ENCODE results near the gene AGTRAP. TPM values are rescaled to one million over a fixed set of nuclear protein-coding genes. Genes with fewer than 3 reads are reported as not detected.

The AGTRAP gene
- total RNA-seq, 1 experiment from 2014 or later = 23.6 TPM

- TF ChIP-seq CTCF (conservative IDR thresholded peaks at IDR 0.05; ENCODE audit: low read depth, low read length) (no peak), EZH2 (IDR thresholded peaks at IDR 0.05; ENCODE audit: borderline replicate concordance, low read depth, low read length, poor library complexity, severe bottlenecking) (no peak)
- Histone ChIP-seq H3K27me3 (replicated peaks; ENCODE audit: insufficient read depth, low read depth, low read length, poor library complexity) (no peaks in the 10 kb centered on the region), H3K4me3 (ENCODE audit: low read depth, low read length, poor library complexity, severe bottlenecking) (no peak overlapping the region), H3K4me1 (ENCODE audit: insufficient read depth, low read length, poor library complexity, severe bottlenecking) (no peaks in the 10 kb centered on the region), H3K27ac (ENCODE audit: low read depth, low read length, poor library complexity, severe bottlenecking) (no peak overlapping the region), H3K36me3 (ENCODE audit: insufficient read depth, low read length, poor library complexity, severe bottlenecking) (peaks cover 42% of the 10 kb centered on the region), H3K9me3 (ENCODE audit: low read depth, low read length, poor library complexity, severe bottlenecking) (no peaks in the 10 kb centered on the region)
- intact Hi-C loops (cut with micrococcal nuclease; ENCODE audit: unreplicated experiment) = no loop called here
- no TSS peak for BruUV-seq (replicated peaks)
- ChIA-PET POLR2A (ENCODE audit: low non-redundant PET) (no interaction called here), CTCF (no interaction called here)
- DNase-seq (ENCODE audit: low spot score) = no peak
These were observed 60.3 kb downstream of the AGTRAP start for GRCh38 chr1:11796036-11796828.

- TF ChIP-seq EZH2 (IDR thresholded peaks at IDR 0.05; ENCODE audit: borderline replicate concordance, low read depth, low read length, poor library complexity, severe bottlenecking) (no peak), CTCF (conservative IDR thresholded peaks at IDR 0.05; ENCODE audit: low read depth, low read length) (no peak)
- Histone ChIP-seq H3K4me3 (ENCODE audit: low read depth, low read length, poor library complexity, severe bottlenecking) (no peak overlapping the region), H3K27ac (ENCODE audit: low read depth, low read length, poor library complexity, severe bottlenecking) (no peak overlapping the region), H3K36me3 (ENCODE audit: insufficient read depth, low read length, poor library complexity, severe bottlenecking) (peaks cover 44% of the 10 kb centered on the region), H3K27me3 (replicated peaks; ENCODE audit: insufficient read depth, low read depth, low read length, poor library complexity) (no peaks in the 10 kb centered on the region), H3K4me1 (ENCODE audit: insufficient read depth, low read length, poor library complexity, severe bottlenecking) (peaks cover under 1% of the 10 kb centered on the region), H3K9me3 (ENCODE audit: low read depth, low read length, poor library complexity, severe bottlenecking) (no peaks in the 10 kb centered on the region)
- CTCF ChIA-PET = interaction anchor here (0.5 kb wide), 1 partner anchor 16 kb away, joined by 6 read pairs; no protein-coding TSS in a partner anchor
- DNase-seq (ENCODE audit: low spot score) = no peak
- BruUV-seq (replicated peaks) = no TSS peak
- intact Hi-C loops (cut with micrococcal nuclease; ENCODE audit: unreplicated experiment) = no loop called here
- POLR2A ChIA-PET (ENCODE audit: low non-redundant PET) = no interaction called here
These were observed 61.7 kb downstream of the AGTRAP start for GRCh38 chr1:11797525-11798216.

GRCh38 chr1:11799099-11799498 is 63.2 kb downstream of the AGTRAP start:
- H3K4me3 ChIP-seq (ENCODE audit: low read depth, low read length, poor library complexity, severe bottlenecking) = no peak overlapping the region
- no peak for DNase-seq (ENCODE audit: low spot score)
- no peaks in the 10 kb centered on the region for H3K27me3 ChIP-seq (replicated peaks; ENCODE audit: insufficient read depth, low read depth, low read length, poor library complexity)
- no peaks in the 10 kb centered on the region for H3K9me3 ChIP-seq (ENCODE audit: low read depth, low read length, poor library complexity, severe bottlenecking)
- ChIA-PET CTCF (no interaction called here), POLR2A (ENCODE audit: low non-redundant PET) (no interaction called here)
- TF ChIP-seq CTCF (conservative IDR thresholded peaks at IDR 0.05; ENCODE audit: low read depth, low read length) (no peak), EZH2 (IDR thresholded peaks at IDR 0.05; ENCODE audit: borderline replicate concordance, low read depth, low read length, poor library complexity, severe bottlenecking) (no peak)
- no TSS peak for BruUV-seq (replicated peaks)
- intact Hi-C loops (cut with micrococcal nuclease; ENCODE audit: unreplicated experiment) = no loop called here
- peaks cover 14% of the 10 kb centered on the region for H3K4me1 ChIP-seq (ENCODE audit: insufficient read depth, low read length, poor library complexity, severe bottlenecking)
- no peak overlapping the region for H3K27ac ChIP-seq (ENCODE audit: low read depth, low read length, poor library complexity, severe bottlenecking)
- H3K36me3 ChIP-seq (ENCODE audit: insufficient read depth, low read length, poor library complexity, severe bottlenecking) = peaks cover 43% of the 10 kb centered on the region
